ENCODE measurements around the gene PLCD1. TPM values are rescaled to one million over a fixed set of nuclear protein-coding genes. Genes with fewer than 3 reads are reported as not detected.
A peak's percentile ranks its signal among the peaks of the same experiment; 100 is the strongest.

PLCD1 gene
- total RNA-seq, 6 experiments from 2014 or later = 11.1 to 22.4 (median 17.6) TPM

GRCh38 chr3:38006031-38006430 lies 23.4 kb downstream of the PLCD1 start:
- Mint-ChIP-seq H3K4me3 (no peak overlapping the region), H3K27ac (no peak overlapping the region), H3K9me3 (no peaks in the 10 kb centered on the region), H3K4me1 (ENCODE audit: low read depth) (peaks cover 4% of the 10 kb centered on the region; the same call in 1 of the 2 replicates), H3K27me3 (ENCODE audit: insufficient read depth) (no peaks in the 10 kb centered on the region; the same call in 1 of the 2 replicates), H3K36me3 (ENCODE audit: low read depth) (no peaks in the 10 kb centered on the region)
- DNase-seq = no peak
- TF ChIP-seq CTCF (IDR thresholded peaks at IDR 0.05) = no peak

- no peaks in the 10 kb centered on the region for H3K36me3 Mint-ChIP-seq (ENCODE audit: low read depth)
- no peak overlapping the region for H3K27ac Mint-ChIP-seq
- no peak overlapping the region for H3K4me3 Mint-ChIP-seq
- no peaks in the 10 kb centered on the region for H3K27me3 Mint-ChIP-seq (ENCODE audit: insufficient read depth)
- H3K9me3 Mint-ChIP-seq = no peaks in the 10 kb centered on the region
- H3K4me1 Mint-ChIP-seq (ENCODE audit: low read depth) = peaks cover 4% of the 10 kb centered on the region; the same call in 1 of the 2 replicates
- DNase-seq = no peak
- no peak for TF ChIP-seq CTCF (IDR thresholded peaks at IDR 0.05)
Observed at GRCh38 chr3:38005076-38006020, 24.1 kb downstream of the PLCD1 start.

GRCh38 chr3:38004415-38005075 lies 24.9 kb downstream of the PLCD1 start:
- H3K36me3 Mint-ChIP-seq (ENCODE audit: low read depth) = peaks cover 3% of the 10 kb centered on the region; the same call in 1 of the 2 replicates
- H3K27ac Mint-ChIP-seq = no peak overlapping the region; the same call in 1 of the 2 replicates
- H3K4me1 Mint-ChIP-seq (ENCODE audit: low read depth) = peaks cover 4% of the 10 kb centered on the region; the same call in 1 of the 2 replicates
- H3K27me3 Mint-ChIP-seq (ENCODE audit: insufficient read depth) = no peaks in the 10 kb centered on the region; the same call in 1 of the 2 replicates
- peak; percentile 73 for DNase-seq
- no peaks in the 10 kb centered on the region for H3K9me3 Mint-ChIP-seq
- no peak overlapping the region for H3K4me3 Mint-ChIP-seq
- TF ChIP-seq CTCF (IDR thresholded peaks at IDR 0.05) = peak; percentile 82

- Mint-ChIP-seq H3K4me1 (ENCODE audit: low read depth) (peaks cover 8% of the 10 kb centered on the region; the same call in 1 of the 2 replicates), H3K27ac (no peak overlapping the region; the same call in 1 of the 2 replicates), H3K9me3 (no peaks in the 10 kb centered on the region), H3K4me3 (no peak overlapping the region), H3K36me3 (ENCODE audit: low read depth) (peaks cover 6% of the 10 kb centered on the region; the same call in 1 of the 2 replicates), H3K27me3 (ENCODE audit: insufficient read depth) (no peaks in the 10 kb centered on the region; the same call in 1 of the 2 replicates)
- TF ChIP-seq CTCF (IDR thresholded peaks at IDR 0.05) = no peak
- DNase-seq = no peak
Observed at GRCh38 chr3:38003817-38004414, 25.5 kb downstream of the PLCD1 start.

GRCh38 chr3:38003371-38003816 lies 26.0 kb downstream of the PLCD1 start:
- H3K36me3 Mint-ChIP-seq (ENCODE audit: low read depth) = peaks cover 6% of the 10 kb centered on the region; the same call in 1 of the 2 replicates
- no peaks in the 10 kb centered on the region for H3K9me3 Mint-ChIP-seq
- peak; percentile 81 for TF ChIP-seq CTCF (IDR thresholded peaks at IDR 0.05)
- no peaks in the 10 kb centered on the region; the same call in 1 of the 2 replicates for H3K27me3 Mint-ChIP-seq (ENCODE audit: insufficient read depth)
- no peak for DNase-seq
- no peak overlapping the region for H3K27ac Mint-ChIP-seq
- H3K4me1 Mint-ChIP-seq (ENCODE audit: low read depth) = peaks cover 12% of the 10 kb centered on the region; the same call in 1 of the 2 replicates
- H3K4me3 Mint-ChIP-seq = no peak overlapping the region

Data from HFFc6 (cell line).